Measurements from ENCODE around the gene ST6GAL1.
"Not testable (repeated sequence)": the region's sequence is repeated elsewhere in the genome, so short reads cannot be mapped to it uniquely, and the experiment has no call there.

The ST6GAL1 gene

GRCh38 chr3:186930143-186930640 is at the start of gene ST6GAL1:
ST6GAL1 (plus strand) TSS chr3:186930526; CDS start chr3:187042704, 112,178 bp downstream.
- peak; percentile 24 to 43 (median 33) for DNase-seq

GRCh38 chr3:186882150-186882524 is 48.2 kb upstream of the ST6GAL1 start:
- no peak for DNase-seq

GRCh38 chr3:186882881-186883685 is 47.2 kb upstream of the ST6GAL1 start:
- peak in 1 of 4 experiments; percentile 4 for DNase-seq

GRCh38 chr3:186883686-186884058 is 46.7 kb upstream of the ST6GAL1 start:
- DNase-seq: no peak

- DNase-seq: not testable (repeated sequence)
These were observed 45.5 kb upstream of the ST6GAL1 start for GRCh38 chr3:186884868-186885267.

- DNase-seq: no peak
These were observed 43.9 kb upstream of the ST6GAL1 start for GRCh38 chr3:186886202-186886981.

- DNase-seq: not testable (repeated sequence)
These were observed 42.8 kb upstream of the ST6GAL1 start for GRCh38 chr3:186887507-186887938.

- DNase-seq: no peak
These were observed 41.8 kb upstream of the ST6GAL1 start for GRCh38 chr3:186888569-186888968.

GRCh38 chr3:186889698-186890097 is 40.6 kb upstream of the ST6GAL1 start:
- not testable (repeated sequence) for DNase-seq

GRCh38 chr3:186890911-186891310 is 39.4 kb upstream of the ST6GAL1 start:
- DNase-seq: no peak

GRCh38 chr3:186893071-186893470 is 37.3 kb upstream of the ST6GAL1 start:
- not testable (repeated sequence) for DNase-seq

GRCh38 chr3:186895406-186895805 is 34.9 kb upstream of the ST6GAL1 start:
- DNase-seq: no peak

- no peak for DNase-seq
These were observed 34.3 kb upstream of the ST6GAL1 start for GRCh38 chr3:186896006-186896405.

GRCh38 chr3:186896875-186897274 is 33.5 kb upstream of the ST6GAL1 start:
- DNase-seq: no peak

GRCh38 chr3:186901135-186901734 is 29.1 kb upstream of the ST6GAL1 start:
- DNase-seq: no peak

GRCh38 chr3:186902154-186902553 is 28.2 kb upstream of the ST6GAL1 start:
- no peak for DNase-seq

GRCh38 chr3:186902713-186903112 is 27.6 kb upstream of the ST6GAL1 start:
- DNase-seq: no peak

GRCh38 chr3:186903676-186904075 is 26.6 kb upstream of the ST6GAL1 start:
- DNase-seq: not testable (repeated sequence)

- not testable (repeated sequence) for DNase-seq
These were observed 23.3 kb upstream of the ST6GAL1 start for GRCh38 chr3:186907075-186907474.

- peak in 3 of 4 experiments; percentile 15 to 77 (median 63) for DNase-seq
These were observed 21.1 kb upstream of the ST6GAL1 start for GRCh38 chr3:186909078-186909853.

GRCh38 chr3:186915806-186916796 is 14.2 kb upstream of the ST6GAL1 start:
- no peak for DNase-seq

Data from activated CD4-positive, CD25-positive, alpha-beta regulatory T cell (primary cell).